IMR-90 (cell line): ENCODE data around the gene SLC52A1. TPM values are rescaled to one million over a fixed set of nuclear protein-coding genes. Genes with fewer than 3 reads are reported as not detected.

Source experiments
- ATAC-seq: fragments of 200-7000 bp; cut with Tn5 transposase; 2 replicates; pipeline ENCODE4 v1.9.1; 2020; ENCODE audit warnings: low read depth, mild to moderate bottlenecking, moderate library complexity
- BruUV-seq: library from RNA; stranded (reverse); fragments of 400-500 nt; replicated peaks from 2 replicates; lab custom pipeline; 2021; lab: Mats Ljungman, UMichigan
- CTCF ChIA-PET: fragments of 300-600 bp; formaldehyde crosslinking; extraction: SDS; loops from one replicate; lab custom pipeline; 2021; ENCODE audit warnings: antibody characterized with exemption; lab: Yijun Ruan, JAX
- POLR2A ChIA-PET: fragments of 300-600 bp; sonication (Branson Sonifier 250); formaldehyde crosslinking; loops from one replicate; lab custom pipeline; 2022; ENCODE audit warnings: antibody characterized with exemption; ENCODE audit not compliant: unreplicated experiment; lab: Charles Lee
- DNase-seq: peaks from one replicate; pipeline ENCODE4 v3.0.0; 2013
- H2AFZ ChIP-seq: replicated peaks from 2 replicates; pipeline ENCODE3; 2013; ENCODE audit warnings: low read length, mild to moderate bottlenecking; ENCODE audit not compliant: poor library complexity
- H2AK5ac ChIP-seq: 2 replicates; pipeline ENCODE4 v1.6.1; 2013; ENCODE audit warnings: low read depth, low read length, inconsistent platforms
- H2AK9ac ChIP-seq: replicated peaks from 2 replicates; pipeline ENCODE3; 2013; ENCODE audit warnings: mild to moderate bottlenecking, low read depth, low read length, moderate library complexity; ENCODE audit not compliant: poor library complexity
- H2BK120ac ChIP-seq: 2 replicates; pipeline ENCODE4 v1.6.1; 2013; ENCODE audit warnings: low read depth, low read length, inconsistent platforms
- H2BK15ac ChIP-seq: 3 replicates; pipeline ENCODE4 v1.6.1; 2013; ENCODE audit warnings: low read depth, low read length, inconsistent platforms
- H2BK20ac ChIP-seq: 2 replicates; pipeline ENCODE4 v1.6.1; 2013; ENCODE audit warnings: low read depth, mild to moderate bottlenecking, inconsistent platforms, low read length, moderate library complexity
- H2BK5ac ChIP-seq: 2 replicates; pipeline ENCODE4 v1.6.1; 2013; ENCODE audit warnings: mild to moderate bottlenecking, low read depth, low read length, inconsistent platforms; ENCODE audit not compliant: poor library complexity, severe bottlenecking
- H3K14ac ChIP-seq: replicated peaks from 2 replicates; pipeline ENCODE4 v1.6.1; 2013; ENCODE audit warnings: low read depth, low read length, inconsistent platforms
- H3K18ac ChIP-seq: 2 replicates; pipeline ENCODE4 v1.6.1; 2013; ENCODE audit warnings: low read depth, low read length, control low read depth
- H3K23ac ChIP-seq: 2 replicates; pipeline ENCODE4 v1.6.1; 2013; ENCODE audit warnings: low read depth, low read length, inconsistent platforms
- H3K27ac ChIP-seq: 2 replicates; pipeline ENCODE4 v1.5.1; 2013; ENCODE audit warnings: mild to moderate bottlenecking, control low read depth, low read length; ENCODE audit not compliant: insufficient read depth
- H3K27me3 ChIP-seq: 2 replicates; pipeline ENCODE4 v1.6.1; 2013; ENCODE audit warnings: low read length; ENCODE audit not compliant: control insufficient read depth, insufficient read depth
- H3K36me3 ChIP-seq: 2 replicates; pipeline ENCODE4 v1.6.1; 2013; ENCODE audit warnings: low read length, mixed read lengths; ENCODE audit not compliant: control insufficient read depth, insufficient read depth
- H3K4ac ChIP-seq: 2 replicates; pipeline ENCODE4 v1.6.1; 2013; ENCODE audit warnings: low read depth, low read length, inconsistent platforms
- H3K4me1 ChIP-seq: 2 replicates; pipeline ENCODE4 v1.6.1; 2013; ENCODE audit warnings: low read length, mixed read lengths; ENCODE audit not compliant: control insufficient read depth, insufficient read depth
- H3K4me2 ChIP-seq: 2 replicates; pipeline ENCODE4 v1.6.1; 2013; ENCODE audit warnings: low read depth, mild to moderate bottlenecking, control low read depth, low read length, moderate library complexity
- H3K4me3 ChIP-seq: 2 replicates; pipeline ENCODE4 v1.5.1; 2013; ENCODE audit warnings: low read depth, mild to moderate bottlenecking, control low read depth, low read length, moderate library complexity; ENCODE audit not compliant: insufficient read depth
- H3K56ac ChIP-seq: 2 replicates; pipeline ENCODE4 v1.6.1; 2013; ENCODE audit warnings: low read length, inconsistent platforms; ENCODE audit not compliant: insufficient read depth; ENCODE audit errors: extremely low read depth
- H3K79me1 ChIP-seq, 2 experiments: 2 replicates each; pipeline ENCODE4 v1.6.1; 2013; ENCODE audit warnings: low read length in 2 of 2, inconsistent platforms in 1 of 2, low read depth in 1 of 2
- H3K9ac ChIP-seq: 2 replicates; pipeline ENCODE4 v1.6.1; 2013; ENCODE audit warnings: low read depth, low read length, control low read depth
- H3K9me1 ChIP-seq: 2 replicates; pipeline ENCODE4 v1.6.1; 2013; ENCODE audit warnings: low read length, inconsistent platforms; ENCODE audit not compliant: insufficient read depth
- H3K9me3 ChIP-seq: 2 replicates; pipeline ENCODE4 v1.6.1; 2013; ENCODE audit warnings: low read length; ENCODE audit not compliant: control insufficient read depth, insufficient read depth
- H4K20me1 ChIP-seq: 2 replicates; pipeline ENCODE4 v1.6.1; 2013; ENCODE audit warnings: low read length, inconsistent platforms; ENCODE audit not compliant: insufficient read depth
- H4K5ac ChIP-seq: 2 replicates; pipeline ENCODE4 v1.6.1; 2013; ENCODE audit warnings: mild to moderate bottlenecking, low read depth, low read length, control low read depth
- H4K8ac ChIP-seq, 2 experiments: 2 replicates each; pipeline ENCODE4 v1.6.1; 2013; ENCODE audit warnings: low read depth in 2 of 2, low read length in 2 of 2, control low read depth in 1 of 2, inconsistent platforms in 1 of 2
- H4K91ac ChIP-seq: 2 replicates; pipeline ENCODE4 v1.6.1; 2013; ENCODE audit warnings: low read depth, low read length, inconsistent platforms; ENCODE audit not compliant: insufficient read depth
- MAFK ChIP-seq: IDR thresholded peaks from 2 replicates; pipeline ENCODE4 v1.6.1; 2012; ENCODE audit warnings: low read depth, low read length, improper control_type of control experiment
- SMC3 ChIP-seq: fragments of 150-350 bp; IDR thresholded peaks from 2 replicates; pipeline ENCODE4 v1.6.1; 2016; ENCODE audit warnings: low read depth, mild to moderate bottlenecking, antibody characterized with exemption, low read length, moderate library complexity
- WGBS, 2 experiments: methylation state at CpG; one replicate each; pipeline versions ENCODE4 v1.1.5 to v1.1.7; 2013; ENCODE audit warnings: missing lambda C conversion rate in 2 of 2; ENCODE audit not compliant: insufficient read length in 1 of 2; ENCODE audit errors: extremely low coverage in 2 of 2; 5-methylcytosine and 5-hydroxymethylcytosine counted together
- dilution Hi-C: fragments of 300-500 bp; cut with HindIII; formaldehyde crosslinking; loops from one replicate; pipeline ENCODE4 v1.14.3; 2018; ENCODE audit warnings: low sequenced_read_pairs; ENCODE audit not compliant: unreplicated experiment
- in situ Hi-C: fragments of 300-500 bp; cut with MboI; formaldehyde crosslinking; loops from 3 replicates; pipeline ENCODE4 v1.14.3; 2019; ENCODE audit warnings: low sequenced_read_pairs, inconsistent platforms, mixed read lengths
- intact Hi-C: fragments of 100-400 bp; cut with micrococcal nuclease; formaldehyde crosslinking; loops from 2 replicates; pipeline ENCODE4 v1.10.0; 2022
- polyA plus RNA-seq, 3 experiments: library from polyadenylated mRNA; depleted of rRNA; stranded (reverse); fragments of >200 nt; gene quantifications; 2 replicates each; pipeline ENCODE4 v1.2.3, GENCODE V29; 2012; ENCODE audit warnings: low replicate concordance in 1 of 3
- total RNA-seq: library from RNA; depleted of rRNA; stranded (reverse); fragments of >200 nt; gene quantifications from 2 replicates; pipeline ENCODE4 v1.2.3, GENCODE V29; 2012

The SLC52A1 gene
- total and polyA plus RNA-seq, 2 of the 4 experiments (the other 2 are of a cell fraction) = not detected

DNA sequence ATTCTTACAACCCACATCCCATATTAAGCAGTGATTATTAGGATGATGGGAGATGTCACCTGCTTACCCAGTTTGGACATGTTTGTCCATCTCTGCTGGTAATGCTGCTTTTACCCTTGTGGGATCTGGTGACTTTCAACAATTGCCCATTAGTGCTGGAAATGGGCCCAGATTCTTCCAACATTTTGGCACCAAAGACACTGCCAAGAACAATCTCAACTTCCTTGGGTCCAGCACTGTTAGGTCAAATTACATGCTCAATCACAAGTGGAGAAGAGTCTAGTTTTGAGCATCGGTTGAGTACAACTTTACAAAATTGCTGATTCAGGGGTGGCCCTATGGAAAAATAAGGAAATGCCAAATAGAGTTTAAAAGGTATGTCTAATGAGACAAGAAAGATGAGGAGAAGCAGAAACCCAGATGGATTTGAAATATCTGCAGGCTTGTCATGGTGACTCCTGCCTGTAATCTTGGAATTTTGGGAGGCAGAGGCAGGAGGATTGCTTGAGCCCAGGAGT, 30.1 kb upstream of the SLC52A1 start:
- in situ Hi-C loops = no loop called here

More for the DNA sequence above, 30.1 kb upstream of the SLC52A1 start:
- H3K27ac ChIP-seq = no peak overlapping the region
- peaks cover 7% of the 10 kb centered on the region; the same call in 1 of the 2 replicates for H3K27me3 ChIP-seq
- H2BK20ac ChIP-seq = no peak overlapping the region
- H3K9ac ChIP-seq = no peak overlapping the region
- H3K36me3 ChIP-seq = no peaks in the 10 kb centered on the region
- POLR2A ChIA-PET = no interaction called here
- intact Hi-C loops (no loop called here), dilution Hi-C loops (no loop called here)
- BruUV-seq = no TSS peak
- no peak overlapping the region for H2BK5ac ChIP-seq
- peak; percentile 44 for TF ChIP-seq MAFK
- TF ChIP-seq SMC3 = no peak
- no peak overlapping the region for H3K4me2 ChIP-seq
- no peak overlapping the region for H3K18ac ChIP-seq
- no peaks in the 10 kb centered on the region for H3K9me1 ChIP-seq
- H4K8ac ChIP-seq = no peak overlapping the region
- no peaks in the 10 kb centered on the region for H3K9me3 ChIP-seq
- CTCF ChIA-PET = no interaction called here
- no CpG with 5 or more reads among the region's 1 CpG for WGBS, 2 experiments
- no peak overlapping the region for H2BK15ac ChIP-seq
- ATAC-seq = no peak
- no peak overlapping the region for H4K5ac ChIP-seq
- no peak overlapping the region for H3K14ac ChIP-seq
- H2BK120ac ChIP-seq = no peak overlapping the region
- no peaks in the 10 kb centered on the region for H3K4me1 ChIP-seq
- DNase-seq = no peak
- H3K79me1 ChIP-seq = no peaks in the 10 kb centered on the region
- no peak overlapping the region for H2AK9ac ChIP-seq
- no peak overlapping the region for H3K23ac ChIP-seq
- no peak overlapping the region for H4K91ac ChIP-seq
- H2AK5ac ChIP-seq = no peak overlapping the region
- no peaks in the 10 kb centered on the region for H4K20me1 ChIP-seq
- no peak overlapping the region for H3K4me3 ChIP-seq
- no peak overlapping the region for H3K4ac ChIP-seq
- no peak overlapping the region for H3K56ac ChIP-seq
- no peak overlapping the region for H2AFZ ChIP-seq
